Measurements from ENCODE around the gene TXNDC17.
"Not testable (repeated sequence)": the region's sequence is repeated elsewhere in the genome, so short reads cannot be mapped to it uniquely, and the experiment has no call there.

TXNDC17 gene

GRCh38 chr17:6637458-6637840, 3.4 kb upstream of the TXNDC17 start:
- no peak for DNase-seq

- no peak for DNase-seq
Observed at GRCh38 chr17:6638046-6638908, 2.6 kb upstream of the TXNDC17 start.

GRCh38 chr17:6639014-6639585, 1.8 kb upstream of the TXNDC17 start:
- DNase-seq = no peak

GRCh38 chr17:6639586-6640535, 999 bp upstream of the TXNDC17 start:
- no peak for DNase-seq

GRCh38 chr17:6641247-6641863, 495 bp downstream of the TXNDC17 start:
- DNase-seq = no peak

GRCh38 chr17:6642592-6642991, 1.7 kb downstream of the TXNDC17 start:
- no peak for DNase-seq

GRCh38 chr17:6643451-6644125, 2.7 kb downstream of the TXNDC17 start:
- no peak for DNase-seq

GRCh38 chr17:6648181-6648580, 7.3 kb downstream of the TXNDC17 start:
- DNase-seq = no peak

GRCh38 chr17:6651354-6651918, 10.6 kb downstream of the TXNDC17 start, which contains the start of the genes C17orf100 and MED31:
Gene C17orf100 (plus strand): TSS chr17:6651762. CDS start chr17:6651914, 152 bp downstream.
Gene MED31 (minus strand): TSS chr17:6651605. CDS start chr17:6651528, 77 bp downstream.
- peak; percentile 84 to 91 (median 88) for DNase-seq

GRCh38 chr17:6651919-6652452, 11.1 kb downstream of the TXNDC17 start:
- DNase-seq = peak in 1 of 4 experiments; percentile 16

- no peak for DNase-seq
Observed at GRCh38 chr17:6654841-6655731, 14.2 kb downstream of the TXNDC17 start.

GRCh38 chr17:6655732-6656361, 15.0 kb downstream of the TXNDC17 start:
- not testable (repeated sequence) for DNase-seq

GRCh38 chr17:6656797-6657632, 16.2 kb downstream of the TXNDC17 start:
- DNase-seq = peak in 3 of 4 experiments; percentile 28 to 61 (median 29)

GRCh38 chr17:6657633-6658287, 16.9 kb downstream of the TXNDC17 start:
- no peak for DNase-seq

GRCh38 chr17:6658411-6658810, 17.6 kb downstream of the TXNDC17 start:
- not testable (repeated sequence) for DNase-seq

GRCh38 chr17:6660101-6660500, 19.2 kb downstream of the TXNDC17 start:
- DNase-seq = no peak

- no peak for DNase-seq
Observed at GRCh38 chr17:6660805-6661463, 20.1 kb downstream of the TXNDC17 start.

GRCh38 chr17:6661464-6661848, 20.6 kb downstream of the TXNDC17 start:
- no peak for DNase-seq

Measured in activated naive CD4-positive, alpha-beta T cell (primary cell).